HG03103 (cell line): ENCODE results near the gene OTOL1.

ENCODE experiments used
- ATAC-seq: cut with Tn5 transposase; IDR thresholded peaks from one replicate; pipeline ENCODE4 v1.9.1; 2021; ENCODE audit warnings: low read depth; ENCODE audit not compliant: unreplicated experiment

OTOL1 gene

DNA sequence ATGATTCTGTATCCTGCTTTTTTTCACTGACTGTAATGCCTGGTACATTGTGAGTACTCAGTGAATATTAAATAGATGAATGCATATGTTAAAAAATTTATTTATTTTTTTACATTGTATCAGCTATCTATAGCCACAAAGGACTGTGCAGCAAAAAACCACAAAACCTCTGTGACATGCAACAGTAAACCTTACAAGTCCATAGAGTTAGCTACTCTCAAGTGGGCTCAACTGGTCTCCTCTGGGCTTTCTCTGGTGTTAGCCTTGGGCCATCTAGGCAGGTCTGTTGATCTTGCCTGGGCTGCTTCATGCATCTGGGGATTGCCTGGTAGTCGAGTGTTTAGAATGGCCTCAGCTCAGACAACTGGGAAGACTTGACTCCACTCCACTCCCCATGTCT lies 35.3 kb downstream of the OTOL1 start:
- no peak for ATAC-seq

DNA sequence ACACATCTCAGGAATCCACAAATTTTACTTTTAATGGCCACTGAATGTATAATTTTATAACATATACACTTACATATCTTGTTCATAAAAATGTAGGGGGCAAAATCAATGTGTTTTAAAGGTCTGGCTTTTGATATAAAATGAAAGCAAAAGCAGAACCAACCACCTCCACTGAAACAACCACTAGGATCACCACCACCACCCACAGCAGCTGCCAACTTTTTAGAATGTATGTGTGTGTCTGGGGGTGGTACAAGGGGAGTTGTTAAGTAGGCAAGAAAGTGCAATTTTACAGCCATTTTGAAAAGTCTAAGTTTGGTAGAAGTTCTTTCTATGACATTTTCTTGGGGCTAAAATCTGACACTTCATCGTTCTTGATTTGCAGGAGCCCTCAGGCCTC lies 44.0 kb downstream of the OTOL1 start:
- ATAC-seq, result peak; percentile 59

DNA sequence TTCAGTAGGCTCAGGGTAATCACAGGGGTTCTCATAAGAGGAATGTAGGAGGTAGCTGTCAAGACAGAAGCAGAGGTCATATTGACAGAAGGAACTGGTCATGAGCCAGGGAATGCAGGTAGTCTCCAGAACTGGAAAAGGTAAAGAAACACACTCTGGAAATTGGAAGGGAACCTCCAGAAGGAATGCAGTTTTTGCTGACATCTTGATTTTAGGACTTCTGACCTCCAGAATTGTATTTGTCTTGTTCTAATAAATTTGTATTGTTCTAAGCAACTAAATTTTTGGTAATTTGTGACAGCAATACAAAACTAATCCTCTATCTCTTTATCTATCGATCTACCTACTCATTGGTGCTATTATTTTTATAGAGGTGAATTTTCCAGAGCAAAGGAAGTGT lies 49.2 kb downstream of the OTOL1 start:
- no peak for ATAC-seq

DNA sequence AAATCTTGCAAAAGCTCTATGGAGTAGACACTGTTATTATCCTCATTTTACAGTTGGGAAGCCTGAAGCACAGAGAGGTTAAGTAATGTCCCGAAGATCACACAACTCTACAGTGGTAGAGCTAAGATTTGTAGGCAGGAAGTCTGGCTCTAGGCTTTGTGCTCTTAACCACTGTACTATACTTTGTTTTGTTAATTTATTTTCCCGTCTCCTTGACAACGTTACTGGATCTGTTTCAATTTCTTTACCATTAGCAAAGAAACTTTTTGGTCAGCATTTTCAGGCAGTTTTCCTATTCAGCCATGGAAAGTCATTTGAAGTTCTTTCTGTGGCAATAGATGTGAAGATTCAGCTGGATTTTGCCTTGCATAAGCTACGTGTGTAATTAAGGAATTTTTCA lies 51.7 kb downstream of the OTOL1 start:
- no peak for ATAC-seq

DNA sequence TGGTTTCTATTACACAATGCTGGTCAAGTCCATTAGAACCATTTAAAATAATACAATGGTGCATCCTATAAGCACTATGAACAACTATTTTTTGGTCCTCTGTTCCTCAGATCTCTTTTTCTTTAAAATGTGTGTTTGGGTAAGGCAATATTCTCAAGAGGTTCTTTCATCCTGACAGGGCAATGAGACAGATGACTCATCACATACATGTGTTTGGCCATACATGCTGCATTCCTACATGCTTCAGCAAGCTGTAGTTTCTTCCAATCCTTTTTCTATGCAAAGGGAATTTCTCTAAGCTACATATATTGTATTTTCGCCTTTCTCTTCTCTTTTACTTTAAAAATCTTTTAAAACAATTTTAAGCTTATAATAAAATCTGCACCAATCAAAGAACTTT lies 52.7 kb downstream of the OTOL1 start:
- no peak for ATAC-seq

DNA sequence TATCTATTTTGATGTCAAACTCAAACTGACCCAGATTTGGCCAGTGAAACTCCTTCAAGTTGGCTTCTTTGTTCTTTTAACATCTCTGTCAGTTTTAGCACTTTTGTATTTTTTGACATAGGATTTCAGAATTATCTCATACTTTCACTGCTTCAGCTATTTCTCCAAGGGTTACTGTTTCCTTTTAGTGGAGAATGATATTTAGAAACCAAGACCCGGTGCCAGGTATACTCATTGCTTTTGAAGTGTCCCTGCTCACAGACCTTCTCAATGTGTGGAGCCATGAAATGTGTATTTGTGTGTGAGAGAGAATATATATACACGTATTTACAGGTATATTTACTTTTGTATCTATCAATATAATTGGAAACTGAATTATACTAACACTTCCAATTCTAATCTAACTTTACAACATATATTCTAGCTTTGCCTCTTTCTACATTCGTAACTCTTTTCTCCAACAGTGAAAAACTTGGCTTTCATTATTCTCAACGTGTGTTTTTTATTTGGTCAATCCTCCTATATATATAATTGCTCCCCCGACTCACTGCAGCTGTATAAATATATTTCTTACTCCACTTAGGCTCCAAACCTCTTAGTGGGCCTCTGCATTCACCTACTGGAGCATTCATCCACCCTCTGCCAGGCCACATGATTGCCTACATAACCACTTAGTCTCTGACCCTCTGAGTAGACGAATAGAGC lies 54.0 kb downstream of the OTOL1 start:
- no peak for ATAC-seq

DNA sequence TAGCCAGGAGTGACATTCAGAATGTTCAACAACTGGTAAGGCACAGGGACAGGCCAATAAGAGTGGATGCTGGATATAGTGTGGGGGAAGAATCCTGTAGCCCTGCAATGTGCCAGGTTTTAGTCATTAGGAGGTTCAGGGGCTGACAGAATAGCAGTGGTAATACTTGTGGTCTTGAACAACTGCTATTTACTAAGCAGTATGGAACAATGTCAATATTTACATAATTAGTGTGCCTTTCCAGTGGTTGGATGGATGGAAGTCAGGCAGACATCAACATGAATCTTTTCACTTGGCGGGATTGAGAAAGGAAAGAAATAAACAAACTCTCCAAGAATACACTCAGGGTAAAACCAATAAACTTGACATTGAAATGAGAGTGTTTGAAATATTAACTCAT lies 55.1 kb downstream of the OTOL1 start:
- ATAC-seq, result no peak

DNA sequence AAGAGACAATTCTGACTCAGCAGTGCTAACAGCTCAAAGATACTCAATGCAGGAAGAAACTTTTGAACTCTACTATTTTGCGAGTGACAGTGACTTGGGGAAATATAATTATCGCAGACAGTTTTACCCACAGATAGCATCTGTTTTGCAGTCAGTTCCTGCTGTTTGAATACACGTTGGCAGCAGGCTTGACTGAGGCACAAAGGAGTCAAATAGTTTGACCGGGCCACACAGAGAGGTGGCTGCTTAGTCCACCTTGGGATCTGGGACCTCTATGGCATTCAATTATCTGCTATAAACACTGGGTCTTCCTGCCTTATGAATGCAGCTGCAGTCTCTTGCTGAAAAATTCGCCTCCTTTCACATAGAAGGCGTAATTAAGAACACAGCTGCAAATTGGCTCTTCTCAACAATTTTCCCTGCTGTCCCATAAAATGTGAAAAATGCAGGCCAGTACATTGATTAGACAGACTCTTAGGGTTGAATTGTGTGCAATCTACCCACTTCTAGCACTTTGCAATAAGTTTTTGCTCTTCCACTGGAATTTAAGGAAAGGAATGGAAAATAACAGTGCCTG lies 56.5 kb downstream of the OTOL1 start:
- ATAC-seq, result no peak
